ENCODE measurements around the gene PDCD7. TPM values are rescaled to one million over a fixed set of nuclear protein-coding genes. Genes with fewer than 3 reads are reported as not detected.

The PDCD7 gene
- total RNA-seq, 1 donor from 2014 or later: 19.3 TPM

DNA sequence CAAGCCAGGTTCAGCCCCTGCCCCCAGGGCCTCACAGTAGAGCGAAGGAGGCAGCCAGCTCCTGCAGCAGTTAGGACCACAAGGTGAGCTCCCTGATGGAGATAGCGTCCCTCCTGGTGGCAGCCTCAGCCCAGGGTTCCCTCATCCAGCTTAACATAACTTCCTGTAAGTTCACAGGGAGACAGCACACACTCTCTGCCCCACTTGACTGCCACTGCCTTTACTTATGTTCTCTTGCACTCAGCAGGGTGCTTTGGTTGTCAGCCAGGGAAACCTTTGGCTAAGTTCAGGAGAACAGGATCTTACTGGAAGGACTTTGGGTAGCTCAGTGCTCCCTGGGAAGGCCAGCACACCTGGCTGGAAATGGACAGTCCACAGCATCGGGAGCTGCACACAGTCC is 46.2 kb downstream of the PDCD7 start:
- Mint-ChIP-seq H3K9me3 (ENCODE audit: unreplicated experiment) (no peaks in the 10 kb centered on the region), H3K4me3 (ENCODE audit: unreplicated experiment) (no peak overlapping the region), H3K27ac (ENCODE audit: unreplicated experiment) (no peak overlapping the region), H3K36me3 (ENCODE audit: low read depth, unreplicated experiment) (no peaks in the 10 kb centered on the region), H3K4me1 (ENCODE audit: unreplicated experiment) (peaks cover 20% of the 10 kb centered on the region), H3K27me3 (ENCODE audit: unreplicated experiment) (peaks cover 7% of the 10 kb centered on the region)
- no peak for TF ChIP-seq CTCF (IDR thresholded peaks at IDR 0.05; ENCODE audit: unreplicated experiment)
- DNase-seq (ENCODE audit: low spot score): no peak

- H3K9me3 Mint-ChIP-seq (ENCODE audit: unreplicated experiment): no peaks in the 10 kb centered on the region
- H3K4me1 Mint-ChIP-seq (ENCODE audit: unreplicated experiment): peaks cover 22% of the 10 kb centered on the region
- DNase-seq (ENCODE audit: low spot score): no peak
- no peak overlapping the region for H3K4me3 Mint-ChIP-seq (ENCODE audit: unreplicated experiment)
- peak; percentile 21 for TF ChIP-seq CTCF (IDR thresholded peaks at IDR 0.05; ENCODE audit: unreplicated experiment)
- no peaks in the 10 kb centered on the region for H3K36me3 Mint-ChIP-seq (ENCODE audit: low read depth, unreplicated experiment)
- H3K27ac Mint-ChIP-seq (ENCODE audit: unreplicated experiment): no peak overlapping the region
- H3K27me3 Mint-ChIP-seq (ENCODE audit: unreplicated experiment): peaks cover 7% of the 10 kb centered on the region
Observed at GRCh38 chr15:65086680-65087111, 46.9 kb downstream of the PDCD7 start.

DNA sequence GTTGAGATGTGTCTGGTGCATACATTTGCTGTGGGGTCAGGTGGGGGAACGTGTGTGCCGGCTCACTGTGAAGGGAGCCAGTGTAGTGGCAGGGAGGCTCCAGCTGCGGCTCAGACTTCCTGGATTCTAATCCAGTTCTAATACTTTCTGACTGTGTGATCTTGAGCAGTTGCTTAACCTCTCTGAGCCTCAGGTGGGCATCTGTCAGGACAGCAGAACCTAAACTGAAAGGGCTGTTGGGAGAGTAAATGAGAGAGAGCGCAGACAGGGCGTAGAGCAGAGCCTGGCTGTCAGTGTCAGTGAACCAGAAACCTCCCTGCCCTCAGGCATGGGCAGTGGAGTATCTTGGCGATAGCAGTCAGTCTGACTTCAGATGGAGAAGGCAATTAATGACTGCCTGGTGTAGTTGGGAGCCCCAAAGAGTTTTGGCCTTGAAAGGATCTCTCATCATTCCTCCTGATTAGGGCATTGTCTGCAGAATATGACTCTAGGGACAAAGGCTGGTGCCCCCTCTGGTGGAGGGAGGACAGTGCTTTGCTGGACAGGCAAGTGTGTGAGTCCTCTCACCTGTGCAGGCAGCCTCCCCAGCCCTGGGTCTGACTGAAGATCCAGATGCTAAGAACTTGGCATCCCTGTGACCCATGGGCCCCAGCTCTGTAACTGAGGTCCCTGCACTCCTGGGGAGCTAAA is 47.5 kb downstream of the PDCD7 start:
- H3K9me3 Mint-ChIP-seq (ENCODE audit: unreplicated experiment): no peaks in the 10 kb centered on the region
- no peaks in the 10 kb centered on the region for H3K36me3 Mint-ChIP-seq (ENCODE audit: low read depth, unreplicated experiment)
- H3K4me1 Mint-ChIP-seq (ENCODE audit: unreplicated experiment): peaks cover 22% of the 10 kb centered on the region
- H3K27ac Mint-ChIP-seq (ENCODE audit: unreplicated experiment): no peak overlapping the region
- peak; percentile 50 for TF ChIP-seq CTCF (IDR thresholded peaks at IDR 0.05; ENCODE audit: unreplicated experiment)
- peak; percentile 60 for DNase-seq (ENCODE audit: low spot score)
- H3K27me3 Mint-ChIP-seq (ENCODE audit: unreplicated experiment): peaks cover 7% of the 10 kb centered on the region
- no peak overlapping the region for H3K4me3 Mint-ChIP-seq (ENCODE audit: unreplicated experiment)

DNA sequence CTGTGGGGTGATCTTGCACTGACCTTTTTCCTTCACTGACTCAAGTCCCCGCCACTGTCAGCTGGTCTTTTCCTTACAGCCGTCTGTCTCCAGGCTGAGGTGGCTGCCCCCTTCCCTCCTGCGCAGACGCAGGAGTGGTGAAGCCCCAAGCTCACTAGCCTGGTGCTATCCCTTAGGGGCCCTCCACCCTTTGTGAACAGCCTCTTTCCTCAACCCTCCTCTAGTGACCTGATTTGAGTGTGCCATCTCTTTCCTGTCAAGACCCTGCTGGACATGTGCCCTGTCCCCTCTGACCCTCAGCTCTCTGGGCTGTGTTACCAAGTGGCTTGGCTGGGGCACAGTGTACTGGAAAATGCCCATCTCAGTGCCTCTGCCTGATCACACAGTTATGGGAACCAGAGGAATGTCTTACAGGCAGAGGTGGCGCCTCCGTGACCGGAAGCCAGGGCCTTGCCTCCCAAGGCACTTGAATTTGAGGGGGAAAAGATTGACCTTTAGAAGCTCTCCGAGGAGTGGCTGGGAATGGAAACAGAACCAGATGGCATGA is 48.3 kb downstream of the PDCD7 start:
- peaks cover 7% of the 10 kb centered on the region for H3K27me3 Mint-ChIP-seq (ENCODE audit: unreplicated experiment)
- no peak overlapping the region for H3K27ac Mint-ChIP-seq (ENCODE audit: unreplicated experiment)
- no peak for DNase-seq (ENCODE audit: low spot score)
- H3K4me3 Mint-ChIP-seq (ENCODE audit: unreplicated experiment): no peak overlapping the region
- no peak for TF ChIP-seq CTCF (IDR thresholded peaks at IDR 0.05; ENCODE audit: unreplicated experiment)
- no peaks in the 10 kb centered on the region for H3K9me3 Mint-ChIP-seq (ENCODE audit: unreplicated experiment)
- H3K4me1 Mint-ChIP-seq (ENCODE audit: unreplicated experiment): peaks cover 22% of the 10 kb centered on the region
- no peaks in the 10 kb centered on the region for H3K36me3 Mint-ChIP-seq (ENCODE audit: low read depth, unreplicated experiment)

DNA sequence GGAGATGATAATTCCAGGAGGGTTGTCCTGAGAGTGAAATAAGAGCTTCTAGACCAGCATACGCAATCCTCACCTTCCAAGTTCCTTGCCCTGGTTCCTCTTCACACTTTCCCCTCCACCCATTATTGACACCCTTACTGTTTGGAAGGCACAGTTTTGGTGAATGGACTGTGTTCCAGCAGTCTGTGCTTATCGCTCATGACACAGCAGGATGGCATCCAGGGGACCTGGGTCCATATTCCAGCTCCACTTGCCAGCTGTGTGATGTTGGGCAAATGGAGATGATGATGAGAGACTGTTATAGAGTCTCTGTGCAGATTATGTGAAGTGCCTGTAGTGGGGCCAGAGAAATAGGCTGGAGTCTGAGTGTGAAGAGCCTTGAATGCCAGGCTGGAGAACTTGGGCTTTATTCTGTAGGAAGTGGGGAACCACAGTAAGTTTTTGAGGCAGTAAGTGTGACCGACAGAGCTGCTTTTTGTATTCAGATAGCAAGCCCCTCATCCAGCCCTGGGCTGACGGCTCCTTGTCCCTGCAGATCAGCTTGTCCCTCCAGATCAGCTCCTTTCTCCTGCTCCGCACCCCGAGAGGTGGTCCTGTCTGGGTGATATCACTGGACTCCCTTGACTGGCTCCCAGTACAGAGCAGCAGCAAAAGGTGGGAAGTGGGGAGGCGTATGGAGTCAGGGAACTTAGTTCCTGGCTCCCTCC is 49.0 kb downstream of the PDCD7 start:
- Mint-ChIP-seq H3K27me3 (ENCODE audit: unreplicated experiment) (peaks cover 7% of the 10 kb centered on the region), H3K27ac (ENCODE audit: unreplicated experiment) (no peak overlapping the region), H3K9me3 (ENCODE audit: unreplicated experiment) (no peaks in the 10 kb centered on the region), H3K4me3 (ENCODE audit: unreplicated experiment) (no peak overlapping the region), H3K36me3 (ENCODE audit: low read depth, unreplicated experiment) (no peaks in the 10 kb centered on the region), H3K4me1 (ENCODE audit: unreplicated experiment) (peaks cover 22% of the 10 kb centered on the region)
- no peak for TF ChIP-seq CTCF (IDR thresholded peaks at IDR 0.05; ENCODE audit: unreplicated experiment)
- no peak for DNase-seq (ENCODE audit: low spot score)
